Glutamatergic neuron (in vitro differentiated cells): ENCODE measurements around the gene PDE7B. TPM values are rescaled to one million over a fixed set of nuclear protein-coding genes. Genes with fewer than 3 reads are reported as not detected.

Experiments
- DNase-seq: peaks from one replicate; pipeline ENCODE4 v3.0.0; 2022
- H3K27ac Mint-ChIP-seq: one replicate; pipeline ENCODE4 v1.8.0; 2020; ENCODE audit warnings: mild to moderate bottlenecking, mixed read lengths, inconsistent platforms; ENCODE audit not compliant: unreplicated experiment
- H3K27me3 Mint-ChIP-seq: one replicate; pipeline ENCODE4 v1.8.0; 2020; ENCODE audit warnings: mild to moderate bottlenecking, moderate library complexity, mixed read lengths, inconsistent platforms; ENCODE audit not compliant: unreplicated experiment
- H3K36me3 Mint-ChIP-seq: one replicate; pipeline ENCODE4 v1.8.0; 2020; ENCODE audit warnings: mild to moderate bottlenecking, mixed read lengths, inconsistent platforms; ENCODE audit not compliant: unreplicated experiment
- H3K4me1 Mint-ChIP-seq: one replicate; pipeline ENCODE4 v1.8.0; 2020; ENCODE audit warnings: mild to moderate bottlenecking, low read depth, mixed read lengths, inconsistent platforms; ENCODE audit not compliant: unreplicated experiment
- H3K4me3 Mint-ChIP-seq: one replicate; pipeline ENCODE4 v1.8.0; 2020; ENCODE audit warnings: mild to moderate bottlenecking, mixed read lengths, inconsistent platforms; ENCODE audit not compliant: unreplicated experiment
- H3K9me3 Mint-ChIP-seq: one replicate; pipeline ENCODE4 v1.8.0; 2020; ENCODE audit warnings: mild to moderate bottlenecking, moderate library complexity, mixed read lengths, inconsistent platforms; ENCODE audit not compliant: unreplicated experiment
- total RNA-seq: library from RNA; stranded (reverse); fragmentation: NEBNext Ultra II Directional; extraction: Animal tissue kit (Norgen Biotek cat#: 25700); gene quantifications from one replicate; pipeline ENCODE4 v1.2.1, GENCODE V29; 2021; ENCODE audit not compliant: unreplicated experiment
- TF ChIP-seq, protein P1 (sequence below): fragments of 200-600 bp; sonication (generic); IDR thresholded peaks from one replicate; pipeline ENCODE4 v1.5.0; 2021; ENCODE audit not compliant: partially characterized antibody, unreplicated experiment

PDE7B gene
- total RNA-seq, 1 donor from 2014 or later: not detected

- H3K27me3 Mint-ChIP-seq: no peaks in the 10 kb centered on the region
- H3K9me3 Mint-ChIP-seq: no peaks in the 10 kb centered on the region
- H3K36me3 Mint-ChIP-seq: no peaks in the 10 kb centered on the region
- no peak for DNase-seq
- H3K4me3 Mint-ChIP-seq: no peak overlapping the region
- H3K4me1 Mint-ChIP-seq: no peaks in the 10 kb centered on the region
- no peak overlapping the region for H3K27ac Mint-ChIP-seq
- TF ChIP-seq, protein P1, sequence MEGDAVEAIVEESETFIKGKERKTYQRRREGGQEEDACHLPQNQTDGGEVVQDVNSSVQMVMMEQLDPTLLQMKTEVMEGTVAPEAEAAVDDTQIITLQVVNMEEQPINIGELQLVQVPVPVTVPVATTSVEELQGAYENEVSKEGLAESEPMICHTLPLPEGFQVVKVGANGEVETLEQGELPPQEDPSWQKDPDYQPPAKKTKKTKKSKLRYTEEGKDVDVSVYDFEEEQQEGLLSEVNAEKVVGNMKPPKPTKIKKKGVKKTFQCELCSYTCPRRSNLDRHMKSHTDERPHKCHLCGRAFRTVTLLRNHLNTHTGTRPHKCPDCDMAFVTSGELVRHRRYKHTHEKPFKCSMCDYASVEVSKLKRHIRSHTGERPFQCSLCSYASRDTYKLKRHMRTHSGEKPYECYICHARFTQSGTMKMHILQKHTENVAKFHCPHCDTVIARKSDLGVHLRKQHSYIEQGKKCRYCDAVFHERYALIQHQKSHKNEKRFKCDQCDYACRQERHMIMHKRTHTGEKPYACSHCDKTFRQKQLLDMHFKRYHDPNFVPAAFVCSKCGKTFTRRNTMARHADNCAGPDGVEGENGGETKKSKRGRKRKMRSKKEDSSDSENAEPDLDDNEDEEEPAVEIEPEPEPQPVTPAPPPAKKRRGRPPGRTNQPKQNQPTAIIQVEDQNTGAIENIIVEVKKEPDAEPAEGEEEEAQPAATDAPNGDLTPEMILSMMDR: no peak
These were observed 181.9 kb downstream of the PDE7B start for GRCh38 chr6:136033416-136033815.

- no peaks in the 10 kb centered on the region for H3K9me3 Mint-ChIP-seq
- H3K27me3 Mint-ChIP-seq: no peaks in the 10 kb centered on the region
- H3K4me3 Mint-ChIP-seq: no peak overlapping the region
- TF ChIP-seq, protein P1: no peak
- no peak for DNase-seq
- no peaks in the 10 kb centered on the region for H3K36me3 Mint-ChIP-seq
- no peak overlapping the region for H3K27ac Mint-ChIP-seq
- no peaks in the 10 kb centered on the region for H3K4me1 Mint-ChIP-seq
These were observed 182.9 kb downstream of the PDE7B start for GRCh38 chr6:136034422-136034821.

- H3K27ac Mint-ChIP-seq: no peak overlapping the region
- TF ChIP-seq, protein P1: no peak
These were observed 184.0 kb downstream of the PDE7B start for GRCh38 chr6:136035378-136036070.

DNA sequence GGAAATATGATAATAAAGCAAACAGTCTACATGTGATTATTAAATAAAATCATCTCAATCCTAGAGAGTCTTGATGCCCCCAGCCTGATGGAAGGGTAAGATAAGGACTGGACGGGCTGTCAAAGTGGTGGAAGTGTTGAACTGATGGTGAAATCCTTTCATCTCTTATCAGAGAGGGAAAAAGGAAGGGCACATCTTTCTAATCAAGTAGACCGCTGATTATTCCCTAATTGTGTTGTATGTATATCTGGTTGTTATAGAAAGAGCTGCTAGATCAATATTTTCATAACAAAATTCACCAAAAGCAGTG is 184.5 kb downstream of the PDE7B start:
- Mint-ChIP-seq H3K27me3 (no peaks in the 10 kb centered on the region), H3K27ac (no peak overlapping the region), H3K36me3 (no peaks in the 10 kb centered on the region), H3K9me3 (no peaks in the 10 kb centered on the region), H3K4me1 (no peaks in the 10 kb centered on the region), H3K4me3 (no peak overlapping the region)
- TF ChIP-seq, protein P1: no peak
- no peak for DNase-seq

More at GRCh38 chr6:136035378-136036070, 184.0 kb downstream of the PDE7B start:
- no peak for DNase-seq
- H3K36me3 Mint-ChIP-seq: no peaks in the 10 kb centered on the region
- H3K9me3 Mint-ChIP-seq: no peaks in the 10 kb centered on the region
- no peaks in the 10 kb centered on the region for H3K4me1 Mint-ChIP-seq
- H3K27me3 Mint-ChIP-seq: no peaks in the 10 kb centered on the region
- H3K4me3 Mint-ChIP-seq: no peak overlapping the region

DNA sequence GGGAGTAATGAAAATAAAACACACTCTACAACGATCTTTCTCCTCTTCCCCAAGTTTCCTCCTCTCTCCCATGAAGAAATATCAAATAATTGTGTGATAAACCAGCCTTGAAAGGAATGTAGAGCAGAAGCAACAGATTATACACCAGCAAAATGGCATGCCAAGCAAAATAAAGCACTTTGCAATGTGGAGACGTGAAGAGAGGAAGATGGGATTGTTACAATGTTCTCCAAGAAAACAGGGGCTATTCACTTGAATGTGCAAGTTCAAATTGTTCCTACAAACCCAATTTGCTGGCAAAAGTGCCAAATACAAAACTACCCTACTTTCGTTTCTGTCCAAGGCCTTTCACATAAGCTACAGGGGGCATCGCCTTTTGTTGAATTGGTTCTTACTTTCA is 185.1 kb downstream of the PDE7B start:
- Mint-ChIP-seq H3K27ac (no peak overlapping the region), H3K4me3 (no peak overlapping the region), H3K4me1 (no peaks in the 10 kb centered on the region), H3K27me3 (no peaks in the 10 kb centered on the region), H3K9me3 (no peaks in the 10 kb centered on the region), H3K36me3 (no peaks in the 10 kb centered on the region)
- TF ChIP-seq, protein P1: no peak
- no peak for DNase-seq
